ENCODE measurements around the gene LDHAL6A.
"Not testable (repeated sequence)": the region's sequence is repeated elsewhere in the genome, so short reads cannot be mapped to it uniquely, and the experiment has no call there.

The LDHAL6A gene

DNA sequence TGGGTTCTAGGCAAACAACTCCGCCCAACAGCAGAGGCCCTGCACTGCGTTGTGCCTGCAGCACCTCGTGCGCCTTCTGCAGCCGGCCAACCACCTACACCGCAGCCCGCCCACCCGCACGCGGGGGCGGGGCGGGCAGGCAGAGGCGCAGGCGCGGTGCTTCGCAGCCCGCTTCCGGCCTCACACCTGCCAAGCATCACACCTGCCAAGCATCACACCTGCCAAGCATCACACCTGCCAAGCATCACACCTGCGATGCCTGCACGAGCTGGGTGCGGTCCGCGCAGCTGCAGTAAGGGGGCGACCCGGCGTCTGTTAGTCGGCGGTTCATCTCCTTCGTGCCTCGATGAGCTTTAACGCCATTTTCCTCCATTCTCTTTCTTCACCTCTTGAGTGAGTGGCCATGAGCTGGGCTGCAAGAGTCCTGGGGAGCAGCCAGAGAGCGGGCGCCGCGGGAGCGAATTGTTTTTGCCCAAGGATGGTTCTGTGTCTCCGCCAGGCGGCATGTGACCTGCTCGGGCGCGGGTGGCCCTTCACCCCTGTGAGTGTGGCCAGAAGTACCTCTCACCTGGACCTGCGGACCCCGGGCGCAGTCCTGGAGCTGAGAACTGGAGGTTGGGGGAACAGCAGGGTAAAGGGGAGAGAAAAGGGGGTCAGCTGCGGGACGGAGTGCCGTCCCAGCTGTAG is at the start of gene LDHAL6A:
Gene LDHAL6A, plus strand, starts transcription at position 171 of the 687 bp plus-strand sequence. CDS start 825 bp downstream, outside the sequence.
- Histone ChIP-seq H3K27me3 (ENCODE audit: control insufficient read depth in 1 of 2, insufficient read depth in 2 of 2, low read length in 2 of 2) (peaks cover 3 to 6% of the 10 kb centered on the region in 2 donors), H3K4me3 (ENCODE audit: low read length in 2 of 2) (peak within 1 kb of the TSS in 1 of 2 donors; percentile 22), H3K36me3 (ENCODE audit: control insufficient read depth in 2 of 2, insufficient read depth in 2 of 2, low read length in 2 of 2) (no peaks in the 10 kb centered on the region), H3K9me3 (ENCODE audit: control insufficient read depth in 2 of 2, low read length in 2 of 2) (no peaks in the 10 kb centered on the region), H3K4me1 (ENCODE audit: control insufficient read depth, insufficient read depth, low read length) (no peaks in the 10 kb centered on the region), H3K9ac (ENCODE audit: low read length in 2 of 2) (no peak within 1 kb of the TSS), H3K27ac (ENCODE audit: low read length) (no peak within 1 kb of the TSS)

DNA sequence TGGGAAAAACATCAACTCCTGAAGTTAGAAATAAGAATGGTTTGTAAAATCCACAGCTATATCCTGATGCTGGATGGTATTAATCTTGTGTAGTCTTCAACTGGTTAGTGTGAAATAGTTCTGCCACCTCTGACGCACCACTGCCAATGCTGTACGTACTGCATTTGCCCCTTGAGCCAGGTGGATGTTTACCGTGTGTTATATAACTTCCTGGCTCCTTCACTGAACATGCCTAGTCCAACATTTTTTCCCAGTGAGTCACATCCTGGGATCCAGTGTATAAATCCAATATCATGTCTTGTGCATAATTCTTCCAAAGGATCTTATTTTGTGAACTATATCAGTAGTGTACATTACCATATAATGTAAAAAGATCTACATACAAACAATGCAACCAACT is 48.3 kb upstream of the LDHAL6A start:
- H3K27me3 ChIP-seq (ENCODE audit: control insufficient read depth in 1 of 2, insufficient read depth in 2 of 2, low read length in 2 of 2); H3K9me3 ChIP-seq (ENCODE audit: control insufficient read depth in 2 of 2, low read length in 2 of 2); H3K4me3 ChIP-seq (ENCODE audit: low read length in 2 of 2); H3K27ac ChIP-seq (ENCODE audit: low read length); H3K9ac ChIP-seq (ENCODE audit: low read length in 2 of 2); H3K4me1 ChIP-seq (ENCODE audit: control insufficient read depth, insufficient read depth, low read length): not testable (repeated sequence)
- peaks cover 36 to 54% of the 10 kb centered on the region in 2 donors for H3K36me3 ChIP-seq (ENCODE audit: control insufficient read depth in 2 of 2, insufficient read depth in 2 of 2, low read length in 2 of 2)

DNA sequence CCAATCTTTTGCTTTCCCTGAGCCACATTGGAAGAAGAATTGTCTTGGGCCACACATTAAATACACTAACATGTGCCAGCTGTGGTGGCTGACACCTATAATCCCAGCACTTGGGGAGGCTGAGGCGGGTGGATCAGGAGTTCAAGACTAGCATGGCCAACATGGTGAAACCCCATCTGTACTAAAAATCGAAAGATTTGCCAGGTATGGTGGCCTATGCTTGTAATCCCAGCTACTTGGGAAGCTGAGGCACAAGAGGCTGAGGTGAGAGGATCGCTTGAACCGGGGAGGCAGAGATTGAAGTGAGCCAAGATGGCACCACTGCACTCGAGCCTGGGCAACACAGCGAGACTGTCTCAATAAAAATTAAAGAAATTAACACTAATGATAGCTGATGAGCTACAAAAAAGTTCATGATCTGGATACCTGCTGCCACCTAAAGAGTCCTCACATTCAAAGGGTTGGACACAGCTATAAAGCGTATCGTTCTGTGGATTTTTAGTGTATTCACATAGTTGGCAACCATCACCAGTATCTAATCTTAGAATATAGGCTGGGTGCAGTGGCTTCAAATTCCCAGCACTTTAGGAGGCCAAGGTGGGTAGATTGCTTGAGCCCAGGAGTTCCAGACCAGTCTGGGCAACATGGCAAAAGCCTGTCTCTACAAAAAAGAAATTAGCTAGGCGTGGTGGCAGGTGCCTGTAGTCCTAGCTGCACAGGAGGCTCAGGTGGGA is 46.9 kb upstream of the LDHAL6A start:
- Histone ChIP-seq H3K9ac (ENCODE audit: low read length in 2 of 2) (no peak overlapping the region), H3K27ac (ENCODE audit: low read length) (no peak overlapping the region), H3K27me3 (ENCODE audit: control insufficient read depth in 1 of 2, insufficient read depth in 2 of 2, low read length in 2 of 2) (no peaks in the 10 kb centered on the region), H3K9me3 (ENCODE audit: control insufficient read depth in 2 of 2, low read length in 2 of 2) (no peaks in the 10 kb centered on the region), H3K4me1 (ENCODE audit: control insufficient read depth, insufficient read depth, low read length) (peaks cover 10% of the 10 kb centered on the region), H3K36me3 (ENCODE audit: control insufficient read depth in 2 of 2, insufficient read depth in 2 of 2, low read length in 2 of 2) (peaks cover 26 to 43% of the 10 kb centered on the region in 2 donors), H3K4me3 (ENCODE audit: low read length in 2 of 2) (no peak overlapping the region)

DNA sequence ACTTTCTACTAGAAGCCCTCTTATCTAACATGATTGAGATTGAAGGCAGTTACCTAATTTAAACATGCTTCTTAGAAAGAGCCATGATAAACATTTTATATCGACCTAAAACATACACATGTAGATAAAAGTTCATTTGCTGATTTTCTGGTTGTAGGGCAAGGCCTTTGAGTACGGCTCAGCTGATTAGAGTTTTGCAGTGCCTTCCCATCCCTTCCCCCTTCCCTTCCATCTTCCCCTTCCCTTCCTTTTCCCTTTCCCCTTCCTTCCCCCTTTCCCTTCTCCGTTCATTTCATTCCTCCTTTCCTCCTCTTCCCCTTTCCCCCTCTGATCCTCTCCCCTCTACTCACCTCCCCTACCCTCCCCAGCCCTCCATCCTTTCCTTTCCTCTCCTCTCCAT is 39.2 kb upstream of the LDHAL6A start:
- H3K4me1 ChIP-seq (ENCODE audit: control insufficient read depth, insufficient read depth, low read length), result peaks cover 5% of the 10 kb centered on the region
- H3K9me3 ChIP-seq (ENCODE audit: control insufficient read depth in 2 of 2, low read length in 2 of 2), result no peaks in the 10 kb centered on the region

DNA sequence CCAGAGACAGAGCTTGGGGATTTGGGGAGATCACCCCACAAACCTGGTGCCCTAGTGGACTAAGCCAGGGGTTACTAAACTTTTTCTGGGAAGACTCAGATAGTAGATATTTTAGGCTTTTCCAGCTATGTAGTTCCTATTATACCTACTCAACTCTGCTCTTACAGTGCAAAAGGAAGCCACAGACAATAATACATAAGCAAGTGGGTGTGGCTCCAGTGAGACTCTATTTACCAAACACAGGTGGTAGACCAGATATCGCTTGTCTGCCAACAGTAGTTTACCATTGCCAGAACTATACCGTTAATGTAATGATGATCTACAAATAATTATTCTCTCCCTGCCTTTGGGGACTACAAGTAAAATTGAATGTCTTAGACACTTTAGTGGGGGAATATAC is 36.6 kb upstream of the LDHAL6A start:
- H3K4me1 ChIP-seq (ENCODE audit: control insufficient read depth, insufficient read depth, low read length), result no peaks in the 10 kb centered on the region
- no peaks in the 10 kb centered on the region for H3K36me3 ChIP-seq (ENCODE audit: control insufficient read depth in 2 of 2, insufficient read depth in 2 of 2, low read length in 2 of 2)
- no peak overlapping the region for H3K9ac ChIP-seq (ENCODE audit: low read length in 2 of 2)
- H3K27ac ChIP-seq (ENCODE audit: low read length), result no peak overlapping the region
- H3K27me3 ChIP-seq (ENCODE audit: control insufficient read depth in 1 of 2, insufficient read depth in 2 of 2, low read length in 2 of 2), result no peaks in the 10 kb centered on the region
- no peak overlapping the region for H3K4me3 ChIP-seq (ENCODE audit: low read length in 2 of 2)
- no peaks in the 10 kb centered on the region for H3K9me3 ChIP-seq (ENCODE audit: control insufficient read depth in 2 of 2, low read length in 2 of 2)

More for the DNA sequence above, 39.2 kb upstream of the LDHAL6A start:
- no peak overlapping the region for H3K4me3 ChIP-seq (ENCODE audit: low read length in 2 of 2)
- no peaks in the 10 kb centered on the region for H3K27me3 ChIP-seq (ENCODE audit: control insufficient read depth in 1 of 2, insufficient read depth in 2 of 2, low read length in 2 of 2)
- no peaks in the 10 kb centered on the region for H3K36me3 ChIP-seq (ENCODE audit: control insufficient read depth in 2 of 2, insufficient read depth in 2 of 2, low read length in 2 of 2)
- no peak overlapping the region for H3K9ac ChIP-seq (ENCODE audit: low read length in 2 of 2)
- H3K27ac ChIP-seq (ENCODE audit: low read length), result no peak overlapping the region

DNA sequence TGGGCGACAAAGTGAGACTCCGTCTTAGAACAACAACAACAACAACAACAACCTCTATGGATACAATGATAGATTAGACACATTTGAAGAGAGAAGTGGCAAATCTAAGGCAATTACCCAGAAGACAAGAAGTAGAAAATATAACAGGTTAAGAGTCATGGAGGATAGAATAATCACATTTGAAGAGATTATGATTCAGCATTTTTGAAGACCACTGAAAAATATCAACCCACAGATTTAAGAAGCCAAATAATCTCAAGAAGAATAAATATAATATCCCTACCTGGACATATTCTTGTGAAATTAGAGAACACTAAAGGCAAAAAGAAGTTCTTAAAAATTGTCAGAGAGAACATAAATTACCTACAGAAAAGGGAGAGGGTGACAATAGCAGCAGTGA is 35.6 kb upstream of the LDHAL6A start:
- Histone ChIP-seq H3K9me3 (ENCODE audit: control insufficient read depth in 2 of 2, low read length in 2 of 2) (no peaks in the 10 kb centered on the region), H3K4me1 (ENCODE audit: control insufficient read depth, insufficient read depth, low read length) (no peaks in the 10 kb centered on the region), H3K27ac (ENCODE audit: low read length) (no peak overlapping the region), H3K4me3 (ENCODE audit: low read length in 2 of 2) (no peak overlapping the region), H3K36me3 (ENCODE audit: control insufficient read depth in 2 of 2, insufficient read depth in 2 of 2, low read length in 2 of 2) (no peaks in the 10 kb centered on the region), H3K9ac (ENCODE audit: low read length in 2 of 2) (no peak overlapping the region), H3K27me3 (ENCODE audit: control insufficient read depth in 1 of 2, insufficient read depth in 2 of 2, low read length in 2 of 2) (no peaks in the 10 kb centered on the region)

DNA sequence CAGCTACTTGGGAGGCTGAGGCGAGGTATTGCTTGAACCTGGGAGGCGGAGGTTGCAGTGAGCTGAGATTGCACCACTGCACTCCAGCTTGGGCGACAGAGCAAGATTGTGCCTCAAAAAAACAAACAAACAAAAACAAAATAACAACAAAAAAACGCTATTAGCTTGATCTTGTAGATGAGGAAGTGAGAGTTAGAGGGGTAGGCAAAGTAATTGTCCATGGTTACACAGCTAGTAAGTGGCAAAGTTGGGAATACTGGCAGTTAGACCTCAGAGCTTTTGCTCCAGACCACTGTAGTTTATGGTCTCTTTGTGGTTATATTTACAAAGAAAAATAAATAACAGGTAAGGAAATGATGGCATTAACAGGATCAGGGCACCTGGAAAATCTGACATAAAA is 28.4 kb upstream of the LDHAL6A start:
- H3K27ac ChIP-seq (ENCODE audit: low read length), result no peak overlapping the region
- H3K27me3 ChIP-seq (ENCODE audit: control insufficient read depth in 1 of 2, insufficient read depth in 2 of 2, low read length in 2 of 2), result no peaks in the 10 kb centered on the region
- no peak overlapping the region for H3K4me3 ChIP-seq (ENCODE audit: low read length in 2 of 2)
- no peaks in the 10 kb centered on the region for H3K9me3 ChIP-seq (ENCODE audit: control insufficient read depth in 2 of 2, low read length in 2 of 2)
- no peaks in the 10 kb centered on the region for H3K4me1 ChIP-seq (ENCODE audit: control insufficient read depth, insufficient read depth, low read length)
- H3K36me3 ChIP-seq (ENCODE audit: control insufficient read depth in 2 of 2, insufficient read depth in 2 of 2, low read length in 2 of 2), result no peaks in the 10 kb centered on the region
- H3K9ac ChIP-seq (ENCODE audit: low read length in 2 of 2), result no peak overlapping the region

DNA sequence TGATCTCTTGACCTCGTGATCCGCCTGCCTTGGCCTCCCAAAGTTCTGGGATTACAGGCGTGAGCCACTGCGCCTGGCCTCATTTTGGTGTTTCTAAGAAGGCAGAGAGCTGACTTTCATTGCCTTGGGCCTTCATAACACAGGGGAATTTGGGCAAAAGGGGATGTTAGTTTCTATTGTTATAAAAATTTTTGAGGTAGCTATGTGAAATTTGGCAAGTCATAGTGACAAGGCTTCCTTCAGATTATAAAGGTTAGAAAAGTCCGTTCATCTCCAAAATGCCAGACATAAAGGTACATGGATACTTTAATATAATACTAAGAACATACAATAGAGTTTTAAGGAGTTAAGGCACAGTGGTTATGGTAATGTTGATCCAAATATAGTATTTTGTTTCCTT is 26.3 kb upstream of the LDHAL6A start:
- H3K27ac ChIP-seq (ENCODE audit: low read length), result no peak overlapping the region
- no peaks in the 10 kb centered on the region for H3K4me1 ChIP-seq (ENCODE audit: control insufficient read depth, insufficient read depth, low read length)
- no peaks in the 10 kb centered on the region for H3K9me3 ChIP-seq (ENCODE audit: control insufficient read depth in 2 of 2, low read length in 2 of 2)
- H3K27me3 ChIP-seq (ENCODE audit: control insufficient read depth in 1 of 2, insufficient read depth in 2 of 2, low read length in 2 of 2), result no peaks in the 10 kb centered on the region
- H3K36me3 ChIP-seq (ENCODE audit: control insufficient read depth in 2 of 2, insufficient read depth in 2 of 2, low read length in 2 of 2), result no peaks in the 10 kb centered on the region
- no peak overlapping the region for H3K4me3 ChIP-seq (ENCODE audit: low read length in 2 of 2)
- no peak overlapping the region for H3K9ac ChIP-seq (ENCODE audit: low read length in 2 of 2)

DNA sequence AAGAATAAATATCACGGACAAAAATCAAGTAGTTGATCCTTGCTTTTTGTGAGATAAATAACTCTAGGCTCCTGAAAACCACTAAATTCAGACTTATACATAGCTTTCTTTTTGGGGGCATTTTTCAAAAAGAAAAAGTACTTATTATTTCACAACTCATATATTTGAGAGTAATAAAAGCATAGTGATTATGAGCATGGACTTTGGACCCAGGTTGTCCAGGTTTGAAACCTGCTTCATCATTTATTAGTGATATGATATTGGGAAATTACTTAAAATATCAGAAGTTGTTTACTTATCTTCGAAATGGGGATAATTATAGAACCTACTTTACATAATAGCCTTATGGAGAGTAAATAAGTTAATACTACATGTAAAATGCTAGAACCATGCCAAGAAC is 17.0 kb upstream of the LDHAL6A start:
- H3K27me3 ChIP-seq (ENCODE audit: control insufficient read depth in 1 of 2, insufficient read depth in 2 of 2, low read length in 2 of 2), result no peaks in the 10 kb centered on the region
- no peaks in the 10 kb centered on the region for H3K9me3 ChIP-seq (ENCODE audit: control insufficient read depth in 2 of 2, low read length in 2 of 2)
- H3K4me3 ChIP-seq (ENCODE audit: low read length in 2 of 2), result no peak overlapping the region
- H3K9ac ChIP-seq (ENCODE audit: low read length in 2 of 2), result no peak overlapping the region
- H3K4me1 ChIP-seq (ENCODE audit: control insufficient read depth, insufficient read depth, low read length), result no peaks in the 10 kb centered on the region
- no peak overlapping the region for H3K27ac ChIP-seq (ENCODE audit: low read length)
- no peaks in the 10 kb centered on the region for H3K36me3 ChIP-seq (ENCODE audit: control insufficient read depth in 2 of 2, insufficient read depth in 2 of 2, low read length in 2 of 2)

DNA sequence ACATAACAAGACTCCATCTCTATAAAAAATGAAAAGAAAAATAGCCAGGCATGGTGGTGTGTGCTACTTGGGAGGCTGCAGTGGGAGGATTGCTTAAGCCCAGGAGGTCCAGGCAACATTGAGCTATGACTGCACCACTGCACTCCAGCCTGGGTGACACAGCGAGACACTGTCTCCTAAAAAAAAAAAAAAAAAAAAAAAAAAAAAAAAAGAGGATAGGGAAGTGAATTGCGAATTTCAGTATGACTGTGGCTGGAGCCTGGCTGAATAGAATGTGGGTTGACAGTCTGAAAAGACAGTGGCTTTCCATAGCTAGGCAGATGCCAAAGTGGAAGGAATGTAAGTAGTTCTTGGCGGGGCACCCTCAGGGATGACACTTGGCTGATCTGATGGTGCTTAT is 6.4 kb upstream of the LDHAL6A start:
- H3K9ac ChIP-seq (ENCODE audit: low read length in 2 of 2), result no peak overlapping the region
- H3K4me1 ChIP-seq (ENCODE audit: control insufficient read depth, insufficient read depth, low read length), result no peaks in the 10 kb centered on the region
- H3K9me3 ChIP-seq (ENCODE audit: control insufficient read depth in 2 of 2, low read length in 2 of 2), result no peaks in the 10 kb centered on the region
- no peak overlapping the region for H3K4me3 ChIP-seq (ENCODE audit: low read length in 2 of 2)
- H3K27me3 ChIP-seq (ENCODE audit: control insufficient read depth in 1 of 2, insufficient read depth in 2 of 2, low read length in 2 of 2), result no peaks in the 10 kb centered on the region
- no peaks in the 10 kb centered on the region for H3K36me3 ChIP-seq (ENCODE audit: control insufficient read depth in 2 of 2, insufficient read depth in 2 of 2, low read length in 2 of 2)
- no peak overlapping the region for H3K27ac ChIP-seq (ENCODE audit: low read length)

DNA sequence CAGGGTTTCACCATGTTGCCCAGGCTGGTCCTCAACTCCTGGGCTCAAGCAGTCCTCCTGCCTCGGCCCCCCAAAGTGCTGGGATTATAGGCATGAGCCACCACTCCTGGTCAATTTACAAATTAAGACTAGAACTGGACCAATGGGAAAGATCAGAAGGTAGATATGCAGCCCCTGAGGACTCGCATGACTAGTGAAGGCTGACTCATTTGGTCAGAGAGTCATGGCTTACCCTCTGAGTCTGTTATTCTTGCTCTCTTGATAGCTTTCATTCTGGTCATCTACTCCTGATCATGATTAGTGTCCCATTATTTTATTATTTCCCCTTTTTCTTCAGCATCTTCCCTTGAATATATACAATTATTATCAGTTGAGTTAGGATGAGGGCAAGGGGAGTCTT is 2.7 kb upstream of the LDHAL6A start:
- no peaks in the 10 kb centered on the region for H3K36me3 ChIP-seq (ENCODE audit: control insufficient read depth in 2 of 2, insufficient read depth in 2 of 2, low read length in 2 of 2)

More for the DNA sequence above, 2.7 kb upstream of the LDHAL6A start:
- peaks cover 3 to 6% of the 10 kb centered on the region in 2 donors for H3K27me3 ChIP-seq (ENCODE audit: control insufficient read depth in 1 of 2, insufficient read depth in 2 of 2, low read length in 2 of 2)
- H3K9me3 ChIP-seq (ENCODE audit: control insufficient read depth in 2 of 2, low read length in 2 of 2), result no peaks in the 10 kb centered on the region
- H3K4me3 ChIP-seq (ENCODE audit: low read length in 2 of 2), result no peak overlapping the region
- H3K9ac ChIP-seq (ENCODE audit: low read length in 2 of 2), result no peak overlapping the region
- no peaks in the 10 kb centered on the region for H3K4me1 ChIP-seq (ENCODE audit: control insufficient read depth, insufficient read depth, low read length)
- no peak overlapping the region for H3K27ac ChIP-seq (ENCODE audit: low read length)

All from stomach smooth muscle (tissue), 2 donors.